Stimulated activated effector memory CD8-positive, alpha-beta T cell treated with anti-CD3 and anti-CD28 coated beads, Interleukin-12 subunit alpha, Interleukin-12 subunit beta, amount 100 ng/mL, for 72 hours (primary cell): Measurements from ENCODE around the gene MEG3.

Experiments used
- ATAC-seq: fragments of 150-1000 bp; cut with Tn5 transposase; 2 replicates; pipeline ENCODE4 v1.10.0; 2021
- DNase-seq, 2 donors: peaks; one replicate each; pipeline ENCODE4 v3.0.0; 2021 to 2022; ENCODE audit warnings: low spot score in 2 of 2
- H3K27ac Mint-ChIP-seq: one replicate; pipeline ENCODE4 v1.8.0; 2022; ENCODE audit warnings: mild to moderate bottlenecking, mixed read lengths
- H3K36me3 Mint-ChIP-seq: one replicate; pipeline ENCODE4 v1.8.0; 2022; ENCODE audit warnings: mild to moderate bottlenecking, mixed read lengths
- H3K4me1 Mint-ChIP-seq: one replicate; pipeline ENCODE4 v1.8.0; 2022; ENCODE audit warnings: mixed read lengths
- H3K4me3 Mint-ChIP-seq: one replicate; pipeline ENCODE4 v1.8.0; 2022; ENCODE audit warnings: mild to moderate bottlenecking, mixed read lengths
- H3K9me3 Mint-ChIP-seq: one replicate; pipeline ENCODE4 v1.8.0; 2022; ENCODE audit warnings: mixed read lengths

Gene MEG3

GRCh38 chr14:100857233-100857922, 31.5 kb downstream of the MEG3 start:
- Mint-ChIP-seq H3K4me1 (no peaks in the 10 kb centered on the region), H3K36me3 (no peaks in the 10 kb centered on the region), H3K27ac (no peak overlapping the region), H3K4me3 (no peak overlapping the region), H3K9me3 (no peaks in the 10 kb centered on the region)
- no peak for ATAC-seq
- DNase-seq = no peak

GRCh38 chr14:100857923-100858837, 32.3 kb downstream of the MEG3 start:
- Mint-ChIP-seq H3K36me3 (no peaks in the 10 kb centered on the region), H3K4me1 (no peaks in the 10 kb centered on the region), H3K27ac (no peak overlapping the region), H3K4me3 (no peak overlapping the region), H3K9me3 (no peaks in the 10 kb centered on the region)
- no peak for ATAC-seq
- DNase-seq = no peak

- H3K4me1 Mint-ChIP-seq = no peaks in the 10 kb centered on the region
- H3K36me3 Mint-ChIP-seq = no peaks in the 10 kb centered on the region
- no peak overlapping the region for H3K4me3 Mint-ChIP-seq
- H3K9me3 Mint-ChIP-seq = no peaks in the 10 kb centered on the region
- no peak for ATAC-seq
- no peak overlapping the region for H3K27ac Mint-ChIP-seq
- no peak for DNase-seq
Observed at GRCh38 chr14:100858838-100859220, 32.9 kb downstream of the MEG3 start.

GRCh38 chr14:100859781-100860180, 33.9 kb downstream of the MEG3 start:
- no peak for ATAC-seq
- H3K9me3 Mint-ChIP-seq = no peaks in the 10 kb centered on the region
- no peak overlapping the region for H3K4me3 Mint-ChIP-seq
- H3K4me1 Mint-ChIP-seq = no peaks in the 10 kb centered on the region
- H3K36me3 Mint-ChIP-seq = no peaks in the 10 kb centered on the region
- no peak overlapping the region for H3K27ac Mint-ChIP-seq
- DNase-seq = no peak

- Mint-ChIP-seq H3K4me1 (no peaks in the 10 kb centered on the region), H3K4me3 (no peak overlapping the region), H3K36me3 (no peaks in the 10 kb centered on the region), H3K9me3 (no peaks in the 10 kb centered on the region), H3K27ac (no peak overlapping the region)
- DNase-seq = no peak
- ATAC-seq = no peak
Observed at GRCh38 chr14:100860556-100861187, 34.8 kb downstream of the MEG3 start.

GRCh38 chr14:100861188-100861936, 35.4 kb downstream of the MEG3 start:
- Mint-ChIP-seq H3K4me3 (no peak overlapping the region), H3K9me3 (no peaks in the 10 kb centered on the region), H3K36me3 (no peaks in the 10 kb centered on the region), H3K27ac (no peak overlapping the region), H3K4me1 (no peaks in the 10 kb centered on the region)
- ATAC-seq (peak; percentile 24), DNase-seq (no peak)

GRCh38 chr14:100861937-100862247, 36.0 kb downstream of the MEG3 start:
- no peak overlapping the region for H3K27ac Mint-ChIP-seq

GRCh38 chr14:100862277-100862676, 36.4 kb downstream of the MEG3 start:
- ATAC-seq (no peak), DNase-seq (no peak)
- Mint-ChIP-seq H3K36me3 (no peaks in the 10 kb centered on the region), H3K4me3 (no peak overlapping the region), H3K27ac (no peak overlapping the region), H3K9me3 (no peaks in the 10 kb centered on the region), H3K4me1 (no peaks in the 10 kb centered on the region)

More at GRCh38 chr14:100861937-100862247, 36.0 kb downstream of the MEG3 start:
- Mint-ChIP-seq H3K4me3 (no peak overlapping the region), H3K4me1 (no peaks in the 10 kb centered on the region), H3K9me3 (no peaks in the 10 kb centered on the region), H3K36me3 (no peaks in the 10 kb centered on the region)
- no peak for DNase-seq
- ATAC-seq = no peak

- ATAC-seq (no peak), DNase-seq (no peak)
- Mint-ChIP-seq H3K36me3 (no peaks in the 10 kb centered on the region), H3K4me1 (no peaks in the 10 kb centered on the region), H3K4me3 (no peak overlapping the region), H3K27ac (no peak overlapping the region), H3K9me3 (no peaks in the 10 kb centered on the region)
Observed at GRCh38 chr14:100862793-100863192, 36.9 kb downstream of the MEG3 start.

GRCh38 chr14:100864206-100864605, 38.3 kb downstream of the MEG3 start:
- Mint-ChIP-seq H3K9me3 (no peaks in the 10 kb centered on the region), H3K4me3 (no peak overlapping the region), H3K36me3 (no peaks in the 10 kb centered on the region), H3K4me1 (no peaks in the 10 kb centered on the region), H3K27ac (no peak overlapping the region)
- ATAC-seq (no peak), DNase-seq (no peak)

- ATAC-seq = no peak
- no peak for DNase-seq
- no peak overlapping the region for H3K4me3 Mint-ChIP-seq
Observed at GRCh38 chr14:100864960-100865681, 39.2 kb downstream of the MEG3 start.

GRCh38 chr14:100865682-100866591, 40.0 kb downstream of the MEG3 start:
- DNase-seq (no peak), ATAC-seq (no peak)
- H3K9me3 Mint-ChIP-seq = no peaks in the 10 kb centered on the region
- no peak overlapping the region for H3K4me3 Mint-ChIP-seq
- H3K4me1 Mint-ChIP-seq = no peaks in the 10 kb centered on the region
- H3K27ac Mint-ChIP-seq = no peak overlapping the region
- H3K36me3 Mint-ChIP-seq = no peaks in the 10 kb centered on the region

More at GRCh38 chr14:100864960-100865681, 39.2 kb downstream of the MEG3 start:
- Mint-ChIP-seq H3K27ac (no peak overlapping the region), H3K4me1 (no peaks in the 10 kb centered on the region), H3K36me3 (no peaks in the 10 kb centered on the region), H3K9me3 (no peaks in the 10 kb centered on the region)

GRCh38 chr14:100866666-100867630, 41.0 kb downstream of the MEG3 start:
- H3K4me1 Mint-ChIP-seq = peaks cover 9% of the 10 kb centered on the region
- no peak overlapping the region for H3K4me3 Mint-ChIP-seq
- H3K27ac Mint-ChIP-seq = no peak overlapping the region

More at GRCh38 chr14:100866666-100867630, 41.0 kb downstream of the MEG3 start:
- Mint-ChIP-seq H3K36me3 (no peaks in the 10 kb centered on the region), H3K9me3 (no peaks in the 10 kb centered on the region)
- ATAC-seq (peak; percentile 9), DNase-seq (no peak)
